Hepatocyte (in vitro differentiated cells): Measurements from ENCODE around the gene CEP112.

Source experiments
- EZH2 ChIP-seq: fragments of 200-600 bp; sonication (generic); IDR thresholded peaks from 2 replicates; pipeline ENCODE4 v1.6.1; 2016; ENCODE audit warnings: antibody characterized with exemption, mild to moderate bottlenecking, borderline replicate concordance
- EZH2phosphoT487 ChIP-seq: fragments of 200-600 bp; sonication (generic); IDR thresholded peaks from one replicate; pipeline ENCODE4 v1.6.1; 2018; ENCODE audit warnings: antibody characterized with exemption, mild to moderate bottlenecking, low read depth, moderate library complexity; ENCODE audit not compliant: unreplicated experiment, severe bottlenecking
- TF ChIP-seq, protein P1 (sequence below): fragments of 200-600 bp; sonication (generic); IDR thresholded peaks from 2 replicates; pipeline ENCODE4 v1.5.1; 2016; ENCODE audit warnings: antibody characterized with exemption, mild to moderate bottlenecking; ENCODE audit not compliant: poor library complexity

GRCh38 chr17:66098040-66098439 lies 93.9 kb downstream of the CEP112 start:
- TF ChIP-seq, protein P1, sequence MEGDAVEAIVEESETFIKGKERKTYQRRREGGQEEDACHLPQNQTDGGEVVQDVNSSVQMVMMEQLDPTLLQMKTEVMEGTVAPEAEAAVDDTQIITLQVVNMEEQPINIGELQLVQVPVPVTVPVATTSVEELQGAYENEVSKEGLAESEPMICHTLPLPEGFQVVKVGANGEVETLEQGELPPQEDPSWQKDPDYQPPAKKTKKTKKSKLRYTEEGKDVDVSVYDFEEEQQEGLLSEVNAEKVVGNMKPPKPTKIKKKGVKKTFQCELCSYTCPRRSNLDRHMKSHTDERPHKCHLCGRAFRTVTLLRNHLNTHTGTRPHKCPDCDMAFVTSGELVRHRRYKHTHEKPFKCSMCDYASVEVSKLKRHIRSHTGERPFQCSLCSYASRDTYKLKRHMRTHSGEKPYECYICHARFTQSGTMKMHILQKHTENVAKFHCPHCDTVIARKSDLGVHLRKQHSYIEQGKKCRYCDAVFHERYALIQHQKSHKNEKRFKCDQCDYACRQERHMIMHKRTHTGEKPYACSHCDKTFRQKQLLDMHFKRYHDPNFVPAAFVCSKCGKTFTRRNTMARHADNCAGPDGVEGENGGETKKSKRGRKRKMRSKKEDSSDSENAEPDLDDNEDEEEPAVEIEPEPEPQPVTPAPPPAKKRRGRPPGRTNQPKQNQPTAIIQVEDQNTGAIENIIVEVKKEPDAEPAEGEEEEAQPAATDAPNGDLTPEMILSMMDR: no peak
- TF ChIP-seq EZH2 (no peak), EZH2phosphoT487 (no peak)
